Urinary bladder (tissue), 4 donors: ENCODE results near the gene CTF1. TPM values are rescaled to one million over a fixed set of nuclear protein-coding genes. Genes with fewer than 3 reads are reported as not detected.
"Not testable (repeated sequence)": the region's sequence is repeated elsewhere in the genome, so short reads cannot be mapped to it uniquely, and the experiment has no call there.

Experiments used
- DNase-seq: peaks from one replicate; pipeline ENCODE4 v3.0.0-alpha.2; 2015; ENCODE audit errors: extremely low spot score
- H3K27ac ChIP-seq: one replicate; pipeline ENCODE4 v1.5.1; 2013; ENCODE audit warnings: low read depth, mild to moderate bottlenecking, moderate library complexity
- H3K36me3 ChIP-seq: one replicate; pipeline ENCODE4 v1.6.1; 2013; ENCODE audit warnings: mild to moderate bottlenecking, moderate library complexity; ENCODE audit not compliant: insufficient read depth
- H3K4me1 ChIP-seq: one replicate; pipeline ENCODE4 v1.6.1; 2013; ENCODE audit warnings: mild to moderate bottlenecking, moderate library complexity; ENCODE audit not compliant: insufficient read depth
- H3K4me3 ChIP-seq: one replicate; pipeline ENCODE4 v1.5.1; 2013; ENCODE audit warnings: low read depth, low read length
- WGBS: extraction: QIAGEN DNeasy Blood & Tissue Kit; methylation state at CpG from one replicate; pipeline ENCODE4 v1.1.7; 2013; 5-methylcytosine and 5-hydroxymethylcytosine counted together
- polyA plus RNA-seq: library from polyadenylated mRNA; stranded (reverse); fragments of 200-250 nt; gene quantifications from one replicate; pipeline ENCODE4 v1.2.3, GENCODE V29; 2013
- total RNA-seq: library from RNA; depleted of rRNA; stranded (reverse); fragments of >200 nt; gene quantifications from one replicate; pipeline ENCODE4 v1.2.3, GENCODE V29; 2014
- donor health status: healthy with polysubstance abuse.
- donor health status: healthy.

Gene CTF1, protein sequence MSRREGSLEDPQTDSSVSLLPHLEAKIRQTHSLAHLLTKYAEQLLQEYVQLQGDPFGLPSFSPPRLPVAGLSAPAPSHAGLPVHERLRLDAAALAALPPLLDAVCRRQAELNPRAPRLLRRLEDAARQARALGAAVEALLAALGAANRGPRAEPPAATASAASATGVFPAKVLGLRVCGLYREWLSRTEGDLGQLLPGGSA
- total RNA-seq, result 2.1 TPM
- polyA plus RNA-seq, result 16.8 TPM

DNA sequence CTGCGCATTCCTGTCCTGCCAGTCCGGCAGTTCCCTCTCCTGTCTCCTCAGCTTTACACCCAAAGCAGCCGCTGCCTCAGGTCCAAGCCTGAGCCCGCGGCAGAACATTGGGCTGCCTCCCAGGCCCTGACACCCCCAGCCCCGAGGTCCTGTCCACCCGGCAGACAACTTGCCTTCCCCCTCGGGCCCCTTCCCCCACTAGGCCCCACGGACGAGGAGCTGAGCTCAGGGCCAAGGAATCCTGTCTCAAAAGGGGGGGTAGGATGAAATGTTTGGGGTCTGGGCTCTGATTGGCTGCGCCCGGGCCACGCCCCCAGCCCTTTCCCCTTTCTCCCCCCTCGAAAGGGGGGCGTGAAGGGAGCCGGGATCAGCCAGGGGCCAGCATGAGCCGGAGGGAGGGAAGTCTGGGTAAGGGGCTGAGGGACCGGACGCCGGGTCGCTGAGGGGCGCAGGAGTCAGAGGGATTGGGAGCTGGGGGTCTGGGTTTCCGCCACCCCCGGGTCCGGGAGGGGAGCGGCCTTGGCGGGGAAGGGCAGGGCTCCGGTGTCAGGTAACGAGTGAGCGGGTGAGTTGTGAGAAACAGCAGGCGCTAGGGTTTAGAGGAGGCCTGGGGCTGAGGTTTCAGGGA is at the start of gene CTF1:
Gene CTF1 (plus strand): TSS at position 354 of the 628 bp plus-strand sequence. CDS start 30 bp downstream, at position 384.
- H3K4me1 ChIP-seq, result no peaks in the 10 kb centered on the region
- H3K4me3 ChIP-seq, result peak within 1 kb of the TSS; percentile 49
- DNase-seq, result peak; percentile 83
- 6% methylated on average over 31 of the region's 31 CpGs for WGBS
- no peaks in the 10 kb centered on the region for H3K36me3 ChIP-seq
- H3K27ac ChIP-seq, result peak within 1 kb of the TSS; percentile 100

DNA sequence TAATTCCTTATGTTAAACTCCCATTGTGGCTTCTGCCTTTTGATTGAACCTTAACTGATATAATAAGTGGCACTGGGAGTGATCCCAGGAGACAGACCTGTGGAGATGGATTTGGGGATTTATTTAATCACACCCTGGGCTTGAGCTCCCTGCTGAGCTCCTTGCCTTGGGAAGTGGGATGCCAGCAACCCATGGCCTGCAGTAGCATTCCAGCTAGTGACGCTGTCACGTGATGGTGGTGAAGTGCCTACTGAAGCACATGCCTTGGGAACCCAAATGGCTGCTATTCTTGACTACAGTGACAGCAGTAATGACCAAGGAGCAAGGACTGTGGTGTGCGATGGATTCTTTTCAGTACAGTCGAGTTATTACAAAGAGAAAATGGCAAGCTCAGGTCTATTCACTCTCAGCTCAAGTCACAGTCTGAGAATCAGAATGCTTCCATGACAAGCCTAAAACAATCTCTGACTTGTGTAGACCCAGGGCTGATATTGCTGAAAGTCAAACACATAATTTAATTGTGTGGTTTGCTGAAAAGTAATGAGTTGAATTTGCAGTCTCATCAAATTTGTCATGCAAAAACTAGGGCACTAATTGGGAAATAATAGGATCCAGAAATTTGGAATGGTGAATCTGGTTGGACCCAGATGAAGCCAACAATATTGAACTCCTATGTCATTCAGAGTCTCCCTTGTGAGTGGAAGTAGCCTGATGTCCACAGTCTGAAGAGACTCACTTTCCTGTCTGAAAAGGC is 49.6 kb upstream of the CTF1 start:
- Histone ChIP-seq H3K4me3 (no peak overlapping the region), H3K36me3 (no peaks in the 10 kb centered on the region), H3K27ac (no peak overlapping the region), H3K4me1 (no peaks in the 10 kb centered on the region)
- 87% methylated on average over 4 of the region's 4 CpGs for WGBS
- DNase-seq, result no peak

DNA sequence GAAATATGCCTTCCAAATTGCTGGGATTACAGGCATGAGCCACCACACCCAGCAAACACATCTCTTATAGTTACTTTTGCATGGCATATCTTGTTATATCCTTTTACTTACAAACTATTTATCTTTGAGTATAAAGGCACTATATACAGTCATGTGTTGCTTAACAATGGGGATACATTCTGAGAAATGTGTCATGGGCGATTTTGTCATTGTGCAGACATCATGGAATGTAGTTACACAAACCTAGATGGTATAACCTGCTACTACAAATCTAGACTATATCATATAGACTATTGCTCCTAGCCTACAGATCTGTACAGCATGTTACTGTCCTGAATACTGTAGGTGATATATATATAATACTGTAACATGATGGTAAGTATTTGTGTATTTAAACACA is 46.2 kb upstream of the CTF1 start:
- no peak for DNase-seq
- H3K4me1 ChIP-seq, result no peaks in the 10 kb centered on the region
- no peak overlapping the region for H3K4me3 ChIP-seq
- H3K36me3 ChIP-seq, result no peaks in the 10 kb centered on the region
- 65% methylated on average over 1 of the region's 1 CpG for WGBS
- H3K27ac ChIP-seq, result no peak overlapping the region

DNA sequence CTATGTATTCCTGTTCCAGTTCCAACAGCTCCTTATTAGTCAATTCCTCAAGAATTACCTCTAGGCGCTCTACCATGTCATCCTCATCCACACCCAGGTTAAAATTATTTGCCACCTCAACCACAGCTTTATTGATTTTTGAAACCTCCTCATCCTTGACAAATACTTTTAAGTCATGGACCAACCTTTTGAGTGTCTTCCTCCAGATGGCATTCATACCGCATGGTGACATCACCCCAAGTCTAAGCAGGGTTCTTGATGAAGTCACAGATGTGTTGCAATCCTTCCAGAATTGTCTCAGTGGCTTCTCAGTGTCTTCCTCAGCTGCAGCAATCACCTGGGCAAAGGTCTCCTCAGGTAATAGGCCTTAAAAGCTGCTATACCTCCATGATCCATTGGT is 42.7 kb upstream of the CTF1 start:
- Histone ChIP-seq H3K36me3 (no peaks in the 10 kb centered on the region), H3K4me1 (no peaks in the 10 kb centered on the region), H3K27ac (no peak overlapping the region), H3K4me3 (no peak overlapping the region)
- over 99% methylated on average over 2 of the region's 2 CpGs for WGBS
- no peak for DNase-seq

DNA sequence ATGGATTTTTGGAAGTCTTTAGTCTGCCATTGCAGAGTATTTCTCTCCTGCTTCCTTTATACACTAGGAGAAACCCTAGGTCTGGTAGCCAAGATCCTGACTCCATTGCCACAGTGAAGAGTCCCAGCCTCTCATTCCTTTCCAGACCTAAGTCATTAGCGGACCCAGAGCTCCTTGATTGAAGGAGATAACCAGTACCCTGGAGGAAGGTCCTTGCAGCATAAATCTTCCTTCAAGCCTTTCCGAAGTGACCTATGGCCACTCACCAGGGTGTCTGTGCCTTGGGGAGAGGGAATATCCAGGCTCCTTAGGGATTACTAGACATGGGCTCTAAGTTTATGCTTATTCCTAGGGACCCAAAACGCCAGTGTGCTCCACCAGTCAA is 38.3 kb upstream of the CTF1 start:
- Histone ChIP-seq H3K36me3 (no peaks in the 10 kb centered on the region), H3K4me1 (no peaks in the 10 kb centered on the region), H3K27ac (no peak overlapping the region), H3K4me3 (no peak overlapping the region)
- 77% methylated on average over 3 of the region's 3 CpGs for WGBS
- DNase-seq, result no peak

DNA sequence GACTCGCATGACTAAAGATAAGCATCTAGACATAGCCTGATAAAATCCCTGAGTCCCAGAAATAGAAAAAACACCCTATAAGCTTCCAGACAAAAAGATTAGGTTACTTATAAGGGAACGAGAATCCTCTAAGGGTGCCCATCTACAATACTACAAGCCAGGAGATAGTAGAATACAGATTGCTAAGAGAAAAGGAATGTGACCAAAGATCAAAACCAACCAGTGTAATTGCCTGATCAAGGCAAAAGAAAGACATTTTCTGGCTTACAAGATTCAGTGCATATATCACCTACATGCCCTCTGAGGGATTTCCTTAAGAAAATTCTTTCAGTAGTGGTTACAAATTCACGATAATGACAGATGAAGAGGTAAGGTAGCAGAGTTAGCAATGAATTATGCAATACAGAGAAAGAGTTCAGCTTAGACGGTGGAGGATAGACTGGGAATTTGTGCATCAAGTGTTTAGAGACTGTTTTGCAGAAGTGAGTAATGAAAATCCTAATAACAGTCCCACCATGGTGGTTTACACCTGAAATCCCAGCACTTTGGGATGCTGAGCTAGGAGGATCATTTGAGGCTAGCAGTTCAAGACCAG is 37.5 kb upstream of the CTF1 start:
- Histone ChIP-seq H3K36me3 (no peaks in the 10 kb centered on the region), H3K4me3 (no peak overlapping the region), H3K4me1 (no peaks in the 10 kb centered on the region), H3K27ac (no peak overlapping the region)
- WGBS, result 67% methylated on average over 4 of the region's 4 CpGs
- DNase-seq, result no peak

DNA sequence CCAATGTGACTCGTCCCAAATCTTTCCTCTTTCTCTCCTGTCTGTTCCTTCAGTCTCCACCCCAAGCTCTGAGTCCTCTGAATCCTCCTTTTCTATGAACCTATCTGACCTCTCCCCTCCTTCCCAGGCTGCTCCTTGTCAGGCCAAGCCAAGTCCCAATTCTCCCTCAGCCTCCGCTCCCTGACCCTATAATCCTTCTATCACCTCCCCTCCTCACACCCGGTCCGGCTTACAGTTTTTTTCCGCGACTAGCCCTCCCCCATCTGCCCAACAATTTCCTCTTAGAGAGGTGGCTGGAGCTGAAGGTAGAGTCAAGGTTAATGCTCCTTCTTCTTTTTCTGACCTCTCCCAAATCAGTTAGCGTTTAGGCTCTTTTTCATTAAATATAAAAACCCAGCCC is 35.7 kb upstream of the CTF1 start:
- H3K4me1 ChIP-seq, DNase-seq, H3K27ac ChIP-seq, H3K36me3 ChIP-seq, H3K4me3 ChIP-seq: not testable (repeated sequence)
- WGBS, result 81% methylated on average over 7 of the region's 7 CpGs

DNA sequence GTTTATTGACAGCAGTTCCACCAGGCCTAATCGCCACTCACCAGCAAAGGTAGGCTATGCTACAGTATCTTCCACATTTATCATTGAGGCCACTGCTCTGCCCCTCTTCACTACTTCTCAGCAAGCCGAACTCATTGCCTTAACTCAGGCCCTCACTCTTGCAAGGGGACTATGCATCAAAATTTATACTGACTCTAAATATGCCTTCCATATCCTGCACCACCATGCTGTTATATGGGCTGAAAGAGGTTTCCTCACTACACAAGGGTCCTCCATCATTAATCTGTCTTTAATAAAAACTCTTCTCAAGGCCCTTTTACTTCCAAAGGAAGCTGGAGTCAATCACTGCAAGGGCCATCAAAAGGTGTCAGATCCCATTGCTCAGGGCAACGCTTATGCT is 33.2 kb upstream of the CTF1 start:
- H3K27ac ChIP-seq, DNase-seq, H3K4me1 ChIP-seq, H3K36me3 ChIP-seq, H3K4me3 ChIP-seq: not testable (repeated sequence)
- WGBS, result 93% methylated on average over 3 of the region's 3 CpGs

DNA sequence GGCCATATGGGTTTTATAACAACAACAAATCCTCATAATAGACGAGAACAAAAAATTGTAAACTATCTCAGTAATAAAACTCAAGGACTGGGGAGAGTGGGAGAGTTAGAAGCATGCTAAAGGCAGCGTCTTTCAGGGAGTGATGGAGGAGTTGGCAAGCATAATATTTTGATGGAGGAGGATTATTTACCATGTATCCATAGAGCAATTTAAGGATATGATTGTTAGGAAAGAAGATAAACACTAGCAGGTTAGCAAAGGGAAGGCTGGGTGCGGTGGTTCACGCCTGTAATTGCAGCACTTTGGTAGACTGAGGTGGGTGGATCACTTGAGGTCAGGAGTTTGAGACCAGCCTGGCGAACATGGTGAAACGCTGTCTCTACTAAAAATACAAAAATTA is 30.4 kb upstream of the CTF1 start:
- no peaks in the 10 kb centered on the region for H3K4me1 ChIP-seq
- no peak for DNase-seq
- no peak overlapping the region for H3K4me3 ChIP-seq
- no peak overlapping the region for H3K27ac ChIP-seq
- no peaks in the 10 kb centered on the region for H3K36me3 ChIP-seq
- WGBS, result 70% methylated on average over 6 of the region's 6 CpGs

DNA sequence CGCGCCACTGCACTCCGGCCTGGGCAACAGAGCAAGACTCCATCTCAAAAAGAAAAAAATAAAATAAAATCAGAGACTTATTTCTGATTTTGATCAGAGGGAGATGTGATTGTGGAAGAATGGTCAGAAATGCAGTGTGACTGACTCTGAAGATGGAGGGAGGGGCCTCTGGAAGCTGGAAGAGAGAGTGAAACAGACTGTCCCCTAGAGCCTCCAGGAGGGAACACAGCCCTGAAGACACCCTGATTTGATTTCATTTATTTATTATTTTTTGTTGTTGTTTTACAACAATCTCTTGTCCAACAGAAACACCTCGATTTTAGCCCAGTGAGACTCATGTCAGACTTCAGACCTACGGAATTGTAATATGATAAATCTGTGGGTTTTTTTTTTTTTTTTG is 28.7 kb upstream of the CTF1 start:
- Histone ChIP-seq H3K4me3 (no peak overlapping the region), H3K27ac (no peak overlapping the region), H3K36me3 (no peaks in the 10 kb centered on the region), H3K4me1 (no peaks in the 10 kb centered on the region)
- no peak for DNase-seq
- 92% methylated on average over 5 of the region's 5 CpGs for WGBS

DNA sequence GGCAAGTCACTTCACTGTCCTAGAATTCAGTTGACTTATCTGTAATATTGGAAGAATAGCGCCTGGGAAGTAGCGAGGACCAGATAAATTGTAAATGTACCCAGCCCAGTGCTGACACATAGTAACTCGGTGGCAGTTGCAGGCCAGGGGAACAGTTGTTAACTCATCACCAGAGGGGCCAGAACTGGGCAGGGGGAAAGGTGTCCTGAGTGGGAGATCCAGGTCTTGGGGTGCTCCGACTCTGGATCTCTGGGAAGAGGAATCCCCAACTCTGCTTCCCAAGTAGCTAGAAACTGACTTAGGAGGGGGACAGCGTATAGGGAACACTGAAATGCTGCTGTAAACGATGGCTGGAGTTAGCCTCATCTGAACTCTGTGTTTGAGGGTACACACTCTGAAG is 25.5 kb upstream of the CTF1 start:
- H3K36me3 ChIP-seq, result no peaks in the 10 kb centered on the region
- no peak overlapping the region for H3K27ac ChIP-seq
- H3K4me1 ChIP-seq, result no peaks in the 10 kb centered on the region
- H3K4me3 ChIP-seq, result no peak overlapping the region
- 88% methylated on average over 6 of the region's 6 CpGs for WGBS
- no peak for DNase-seq

DNA sequence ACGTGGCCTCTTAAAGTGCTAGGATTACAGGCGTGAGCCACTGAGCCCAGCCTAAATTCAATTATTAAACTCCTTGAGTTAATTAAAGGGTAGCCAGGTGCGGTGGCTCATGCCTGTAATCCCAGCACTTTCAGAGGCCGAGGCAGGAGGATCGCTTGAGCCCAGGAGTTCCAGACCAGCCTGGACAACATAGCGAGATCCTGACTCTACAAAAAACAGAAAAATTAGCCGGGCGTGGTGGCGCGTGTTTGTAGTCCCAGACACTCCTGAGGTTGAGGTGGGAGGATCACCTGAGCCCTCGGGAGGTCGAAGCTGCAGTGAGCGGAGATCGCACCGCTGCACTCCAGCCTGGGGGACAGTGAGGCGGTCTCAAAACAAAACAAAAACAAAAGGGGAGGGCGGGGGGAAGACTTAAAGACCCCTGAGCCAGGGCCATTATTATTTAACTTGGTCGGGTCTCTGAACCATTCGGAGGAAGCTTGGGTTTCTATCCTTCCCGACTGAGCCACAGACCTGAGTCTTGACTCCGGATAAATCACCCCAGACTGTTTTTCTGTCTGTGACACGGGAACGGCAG is 22.1 kb upstream of the CTF1 start:
- H3K36me3 ChIP-seq, result no peaks in the 10 kb centered on the region
- H3K4me3 ChIP-seq, result peak overlapping the region; percentile 73
- H3K4me1 ChIP-seq, result no peaks in the 10 kb centered on the region
- no peak for DNase-seq
- H3K27ac ChIP-seq, result peak overlapping the region; percentile 80
- 19% methylated on average over 23 of the region's 23 CpGs for WGBS

DNA sequence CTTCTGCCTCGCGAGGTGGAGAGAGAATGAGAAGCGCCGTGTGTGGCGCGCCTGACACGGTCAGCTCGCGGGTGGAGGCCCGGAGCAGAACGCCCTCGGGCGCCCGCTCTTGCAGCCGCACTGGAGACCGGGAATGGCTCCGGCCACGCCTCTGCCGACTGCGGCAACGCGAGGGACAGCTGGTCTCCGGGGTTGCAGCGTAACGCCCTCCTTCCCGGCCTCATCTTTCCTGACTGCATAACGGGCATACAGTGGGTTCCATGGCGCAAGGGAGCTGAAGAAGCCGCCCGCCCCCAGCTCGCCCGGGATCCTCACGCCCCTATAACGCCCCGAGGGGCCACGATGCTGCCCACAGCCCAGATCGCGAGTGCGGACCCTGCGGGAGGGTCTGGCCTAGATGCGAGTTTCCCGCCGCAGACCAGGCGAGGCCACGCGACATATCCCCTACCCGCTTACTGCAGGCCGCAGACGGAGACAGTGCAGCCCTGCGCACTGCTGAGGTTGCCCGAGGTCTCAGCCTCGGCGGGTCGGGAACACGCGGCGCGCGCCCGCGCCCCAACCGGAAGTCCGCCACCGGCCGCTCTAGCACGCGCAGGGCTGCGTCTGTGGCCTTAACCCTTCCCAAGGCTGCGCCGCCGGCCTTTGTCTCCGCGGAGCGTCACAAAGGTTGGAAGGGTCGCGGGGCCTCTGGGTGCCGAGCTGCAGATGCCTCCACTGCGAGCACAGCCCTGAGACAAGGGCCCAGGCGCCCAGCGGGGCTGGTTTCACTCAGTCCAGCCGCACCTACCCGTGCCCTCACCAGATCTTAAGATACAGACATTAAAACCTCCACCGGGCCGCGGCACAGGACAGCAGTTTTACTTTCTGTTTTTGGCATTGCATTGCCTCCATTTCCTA is 21.3 kb upstream of the CTF1 start:
- H3K4me3 ChIP-seq, result peak overlapping the region; percentile 73
- no peaks in the 10 kb centered on the region for H3K36me3 ChIP-seq
- under 1% methylated on average over 85 of the region's 85 CpGs for WGBS
- DNase-seq, result peak; percentile 80
- peak overlapping the region; percentile 80 for H3K27ac ChIP-seq
- H3K4me1 ChIP-seq, result no peaks in the 10 kb centered on the region
